ENCODE data around the gene MCIDAS.

Gene MCIDAS

DNA sequence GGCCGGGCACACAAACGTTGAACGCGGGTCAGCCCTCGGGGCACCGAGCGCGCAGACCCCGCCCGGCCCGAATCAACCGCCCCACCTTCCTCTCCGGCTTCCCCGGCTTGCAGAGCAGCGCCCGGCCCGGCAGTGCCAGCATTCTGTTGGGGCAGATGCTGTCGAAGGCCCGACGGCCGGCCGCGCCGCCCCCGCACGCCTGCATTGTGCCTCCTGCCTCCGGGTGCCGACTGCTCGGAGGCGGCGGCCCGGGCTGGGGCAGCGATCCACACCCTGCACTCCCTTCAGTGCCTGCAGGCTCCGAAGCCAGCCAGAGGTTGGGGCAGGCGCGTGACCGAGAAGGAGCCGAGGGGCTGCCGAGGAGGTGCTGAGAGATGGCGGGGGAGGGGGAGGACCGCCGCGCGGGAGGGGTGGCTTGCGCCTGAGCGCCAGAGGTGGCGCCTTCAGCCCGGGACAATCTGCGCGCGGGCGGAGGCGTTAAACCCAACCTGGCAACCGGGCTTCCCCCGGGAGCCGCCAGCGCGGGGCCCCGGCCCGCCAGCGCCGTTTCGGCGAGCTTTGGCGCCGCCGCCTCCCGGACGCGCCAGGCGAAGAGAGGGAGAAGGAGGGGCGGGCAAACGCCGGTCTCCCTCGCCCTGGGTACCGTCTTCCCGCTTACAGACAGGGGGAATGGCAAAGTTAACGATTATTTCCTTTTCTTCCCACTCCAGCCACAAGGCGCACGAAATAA, at the start of gene MCIDAS:
Gene MCIDAS, minus strand, starts transcription at position 382 of the 730 bp plus-strand sequence. Its CDS starts 177 bp downstream, at position 205.
- peak; percentile 29 for DNase-seq

DNA sequence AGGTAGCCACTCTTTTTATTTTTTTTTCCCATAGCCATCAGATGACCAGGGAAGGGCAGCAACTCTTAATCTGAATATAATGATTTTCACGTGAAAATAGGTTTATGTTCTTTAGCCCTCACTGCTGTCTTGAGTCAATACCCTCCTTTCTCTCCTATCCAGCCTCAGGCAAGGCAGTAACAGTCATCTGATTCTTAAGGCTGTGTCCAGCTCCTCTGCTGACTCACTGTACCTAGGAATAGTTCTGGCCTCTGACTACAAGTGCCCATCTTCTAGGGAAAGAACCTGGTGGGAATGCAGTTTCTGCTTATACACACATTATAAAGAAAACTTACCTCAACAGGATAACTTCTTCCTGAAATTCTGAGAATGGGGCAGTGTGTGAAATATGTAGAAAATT, 49.7 kb upstream of the MCIDAS start:
- no peak for DNase-seq

GRCh38 chr5:55258339-55258738, 31.2 kb upstream of the MCIDAS start:
- DNase-seq, result no peak

DNA sequence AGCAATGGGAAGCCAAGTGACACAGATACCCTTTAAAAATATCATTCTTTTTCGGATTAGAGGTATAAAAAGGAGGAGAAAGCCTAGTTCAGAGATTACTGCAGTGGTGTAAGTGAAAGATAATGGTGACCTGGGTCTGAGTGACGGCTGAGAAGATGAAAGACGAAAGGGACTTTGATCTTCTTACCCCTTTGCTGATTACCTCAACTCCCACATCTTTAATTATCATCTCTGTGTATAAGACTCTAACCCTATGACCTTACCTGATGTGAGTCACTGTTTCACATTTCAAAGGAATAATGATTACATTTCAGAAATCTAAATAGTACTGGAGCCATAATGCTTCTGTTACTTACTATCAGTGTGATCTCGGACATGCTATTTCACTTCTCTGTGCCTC, 27.7 kb upstream of the MCIDAS start:
- DNase-seq, result no peak

GRCh38 chr5:55250064-55250463, 22.9 kb upstream of the MCIDAS start:
- no peak for DNase-seq

GRCh38 chr5:55241746-55242145, 14.6 kb upstream of the MCIDAS start:
- no peak for DNase-seq

GRCh38 chr5:55236800-55237199, 9.7 kb upstream of the MCIDAS start:
- no peak for DNase-seq

DNA sequence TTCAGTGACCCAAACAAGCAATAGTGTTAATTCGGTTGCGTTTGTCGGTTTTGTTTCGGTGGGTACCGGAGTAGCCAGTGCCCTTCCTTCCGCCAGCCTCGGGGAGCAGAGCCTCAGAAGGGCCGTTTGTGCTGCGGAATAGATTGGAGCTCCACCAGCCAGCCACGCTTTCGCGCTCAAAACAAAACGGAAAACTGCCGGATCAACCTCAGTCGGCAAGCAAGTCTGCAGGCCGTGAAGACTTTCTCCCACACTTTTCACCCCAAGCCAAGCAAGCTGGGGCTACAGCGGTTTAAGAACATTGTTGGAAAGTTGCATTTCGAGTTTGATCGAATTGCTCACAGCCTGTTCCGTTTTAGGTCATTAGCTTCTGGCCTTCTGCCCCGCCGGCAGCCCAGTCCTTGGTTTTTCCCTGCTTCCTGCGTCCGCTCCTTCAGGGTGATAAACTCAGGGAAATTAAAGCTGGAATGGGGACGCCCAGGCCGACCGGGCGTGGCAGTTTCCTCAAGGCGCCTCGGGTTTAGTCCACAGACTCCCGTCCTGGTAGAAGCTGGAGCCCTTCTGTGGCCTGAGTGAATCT, 7.1 kb upstream of the MCIDAS start:
- no peak for DNase-seq

- DNase-seq, result peak; percentile 51
These were observed 6.1 kb upstream of the MCIDAS start, which contains the start of gene CCNO for GRCh38 chr5:55232985-55233928. Gene CCNO, minus strand, starts transcription at chr5:55233608. Its CDS starts 85 bp downstream, at chr5:55233523.

DNA sequence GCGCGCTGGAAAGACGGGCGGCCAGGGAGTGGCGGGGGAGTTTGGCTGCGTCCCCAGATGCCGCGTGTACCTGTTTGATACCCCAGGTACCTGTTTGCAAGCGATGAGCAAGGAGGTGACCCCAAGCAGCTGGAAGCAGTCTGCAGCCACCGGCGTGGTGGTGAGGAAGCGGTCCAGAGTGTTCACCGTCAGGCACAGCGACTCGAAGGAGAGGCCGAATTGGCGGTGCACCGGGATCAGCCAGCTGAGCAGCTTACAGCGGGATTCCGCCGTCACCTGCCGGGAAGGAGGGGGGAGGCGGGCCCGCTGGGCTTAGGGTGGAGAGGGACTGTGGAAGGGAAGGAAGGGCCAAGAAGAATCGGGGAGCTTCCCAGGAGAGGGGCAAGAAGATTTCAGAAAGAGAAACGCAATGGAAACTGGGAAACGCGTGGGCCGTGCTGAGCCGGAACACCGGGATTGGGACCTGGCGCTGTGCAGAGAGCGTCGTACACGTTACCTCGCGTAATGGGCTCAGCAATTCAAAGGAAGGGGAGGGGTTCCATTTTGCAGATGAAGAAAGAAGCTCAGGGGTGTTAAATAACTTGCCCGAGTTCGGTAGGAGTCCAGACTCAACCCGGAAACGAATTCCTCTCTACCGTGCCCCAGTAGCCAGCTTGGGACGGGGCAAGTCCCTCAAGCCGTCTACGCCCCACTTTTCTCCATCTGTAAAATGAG, 5.3 kb upstream of the MCIDAS start:
- no peak for DNase-seq

DNA sequence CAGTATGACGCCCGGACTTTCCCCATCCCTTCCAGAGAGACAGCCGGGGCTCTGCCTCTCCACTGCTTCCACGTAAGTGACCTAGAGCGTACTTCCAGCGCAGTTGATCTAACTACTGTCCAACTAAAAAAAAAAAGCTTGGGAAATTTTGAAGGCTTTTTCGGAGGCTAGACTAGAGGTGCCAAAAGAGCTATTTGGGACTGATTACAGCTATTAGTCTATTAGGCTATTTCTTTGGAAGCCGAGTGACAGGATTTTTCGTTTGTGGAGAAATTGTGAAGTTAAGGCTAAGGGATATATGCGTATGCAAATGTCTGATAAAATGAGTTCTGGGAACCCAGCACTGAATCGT, 4.8 kb upstream of the MCIDAS start:
- no peak for DNase-seq

DNA sequence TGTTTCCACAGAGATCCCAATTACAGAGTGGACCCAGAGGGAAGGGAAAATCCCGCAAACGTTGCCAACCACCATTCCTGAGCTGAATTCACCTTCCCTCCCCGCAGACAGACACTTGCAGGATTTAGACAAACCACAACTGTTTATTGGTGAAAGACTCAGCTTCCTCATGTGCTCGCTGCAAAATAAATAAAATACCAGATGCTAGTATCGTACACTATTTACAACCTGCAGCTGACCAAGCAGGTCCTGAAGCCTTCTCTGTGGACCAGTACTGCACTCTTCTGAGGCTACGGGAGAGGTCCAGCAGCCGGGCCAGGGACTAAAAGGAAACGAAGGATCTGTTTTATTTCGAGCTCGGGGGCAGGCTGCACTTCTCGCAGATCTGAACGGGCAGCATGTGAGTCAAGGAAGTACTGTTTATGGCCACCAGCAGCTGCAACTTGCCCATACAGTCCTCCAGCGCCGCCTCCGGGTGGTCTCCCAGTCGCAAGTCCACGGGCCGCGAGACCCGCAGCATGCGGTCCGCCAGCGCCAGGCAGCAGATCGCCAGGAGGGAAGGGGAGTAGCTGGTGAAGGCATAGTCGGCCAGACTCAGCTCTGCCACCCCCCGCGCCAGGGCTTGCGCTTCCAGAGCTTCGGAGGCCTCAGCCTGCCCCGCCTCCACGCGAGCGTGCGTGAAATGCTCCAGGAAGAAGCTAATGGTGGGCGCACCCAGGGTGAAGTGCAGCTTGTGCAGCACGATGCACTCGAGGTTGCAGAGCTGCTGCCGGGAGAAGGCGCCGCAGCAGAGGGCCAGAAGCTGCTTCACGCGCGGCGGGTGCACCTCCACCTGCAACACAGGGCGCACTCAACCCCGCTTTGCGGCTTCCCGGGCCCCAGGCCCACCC, 4.2 kb upstream of the MCIDAS start:
- no peak for DNase-seq

GRCh38 chr5:55230086-55230629, 3.0 kb upstream of the MCIDAS start:
- no peak for DNase-seq

DNA sequence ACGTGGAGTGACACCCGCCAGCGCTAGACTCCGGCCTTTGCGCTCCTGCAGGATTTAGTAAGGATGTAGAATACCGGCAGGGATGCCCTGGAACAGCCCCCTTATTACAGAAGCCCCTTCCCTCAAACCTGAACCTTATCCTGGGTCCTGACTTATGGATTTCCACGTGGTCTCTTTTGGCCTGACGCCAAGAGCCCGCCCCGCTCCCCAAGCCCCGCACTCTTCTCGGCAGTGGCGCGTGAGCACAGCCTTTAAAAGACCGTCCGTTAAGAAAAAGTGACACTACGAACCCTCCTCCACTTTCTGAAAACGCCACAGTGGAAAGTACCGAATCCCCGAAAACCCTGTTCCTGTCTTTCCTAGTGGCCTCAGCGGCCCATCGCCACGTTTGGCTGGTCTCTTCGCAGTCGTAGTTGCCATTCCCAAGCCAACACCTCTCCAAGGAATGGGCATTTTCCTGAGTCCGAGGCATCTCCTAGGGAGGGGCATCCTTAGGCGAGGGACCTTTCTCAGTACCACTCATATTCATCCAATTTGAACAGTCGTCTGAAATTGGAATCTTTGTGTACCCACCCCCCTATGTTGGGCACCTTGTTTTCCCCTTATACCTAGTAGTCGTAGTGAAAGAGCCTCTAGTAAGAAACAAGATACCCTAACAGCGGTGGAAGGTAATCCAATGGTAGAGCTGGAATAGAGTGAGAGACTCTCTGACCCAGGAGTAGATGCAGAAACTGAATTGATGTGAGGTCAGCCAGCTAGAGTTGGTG, 732 bp upstream of the MCIDAS start:
- no peak for DNase-seq

- peak; percentile 22 for DNase-seq
These were observed 835 bp downstream of the MCIDAS start for GRCh38 chr5:55226027-55226933.

DNA sequence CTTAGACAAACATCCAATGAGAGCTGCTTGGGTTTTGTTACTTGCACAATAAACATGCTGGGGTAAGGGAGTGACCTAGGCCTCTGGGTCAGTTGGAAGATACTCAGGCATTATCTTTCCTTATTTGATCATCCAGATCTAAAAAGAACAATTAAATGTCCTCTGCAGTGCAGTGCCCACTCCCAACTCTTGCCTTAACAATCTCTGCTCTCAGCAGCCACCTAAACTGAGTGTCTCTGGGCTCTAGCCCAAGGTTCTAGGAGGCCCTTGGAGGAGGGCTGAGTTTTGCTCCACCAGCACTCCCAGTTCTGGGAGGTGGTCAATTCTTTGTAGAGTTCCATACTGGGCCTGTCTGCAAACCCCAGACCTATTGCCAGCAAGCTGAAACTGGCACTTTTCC, 1.8 kb downstream of the MCIDAS start:
- DNase-seq, result no peak

DNA sequence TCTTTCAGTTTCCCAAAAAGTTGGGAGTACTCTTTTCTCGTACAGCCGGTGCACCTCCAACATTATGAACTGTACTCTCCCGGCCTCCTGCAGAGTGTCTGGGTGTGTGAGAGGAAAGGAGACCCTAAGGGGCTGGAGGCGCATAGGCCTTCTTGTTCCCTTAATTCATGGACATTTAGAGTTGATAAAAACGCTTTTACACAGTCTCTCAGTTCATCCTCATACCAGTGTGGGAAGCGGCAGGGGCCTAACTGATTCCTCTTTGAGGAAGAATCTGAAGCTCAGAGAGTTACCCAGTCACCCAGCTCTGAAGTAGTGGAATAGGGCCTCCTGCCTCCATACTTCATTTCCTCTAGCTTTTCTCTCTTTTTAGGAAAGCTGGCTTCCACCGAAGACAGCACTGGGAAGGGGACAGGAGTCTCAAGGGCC, 3.3 kb downstream of the MCIDAS start:
- DNase-seq, result no peak

DNA sequence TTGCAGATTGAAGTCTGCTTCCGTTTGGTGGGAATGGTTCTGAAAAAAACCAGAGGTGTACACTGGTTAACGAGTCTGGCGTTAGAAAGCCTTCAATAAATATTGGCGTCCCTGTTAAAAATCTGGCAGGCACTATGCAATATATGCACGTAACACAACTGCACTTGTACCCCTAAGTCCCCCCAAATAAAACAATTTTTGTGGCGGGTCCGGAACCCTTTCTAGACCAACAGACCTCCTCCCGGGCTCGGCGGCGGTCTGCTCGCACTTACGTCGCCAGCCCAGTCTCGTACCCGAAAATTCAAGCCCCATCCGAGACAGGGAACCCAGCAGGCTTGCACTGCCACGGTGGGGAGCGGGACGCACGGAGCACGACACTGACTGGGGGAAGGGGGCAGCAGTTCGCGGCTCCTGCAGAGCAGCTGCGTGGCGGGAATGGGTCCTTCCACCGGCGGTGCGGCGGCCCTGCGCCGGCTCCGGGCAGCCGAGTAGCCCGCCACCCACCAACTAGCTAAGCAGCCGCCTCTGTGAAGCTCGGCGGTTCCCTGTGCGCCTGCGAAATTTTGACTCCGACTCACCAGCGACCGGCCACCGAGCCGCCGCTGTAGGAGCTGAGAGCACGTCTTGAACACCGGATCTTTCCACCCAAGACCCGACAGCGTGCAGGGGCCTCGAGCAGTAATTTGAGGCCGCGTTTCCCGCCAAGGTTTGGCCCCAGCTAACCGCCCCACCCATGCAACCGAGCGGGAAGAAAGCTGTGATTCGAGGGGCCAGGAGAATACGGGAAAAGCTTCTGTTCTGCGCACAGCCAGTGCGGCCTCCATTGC, 3.9 kb downstream of the MCIDAS start:
- DNase-seq, result no peak
